ENCODE results near the gene CAVIN1. TPM values are rescaled to one million over a fixed set of nuclear protein-coding genes. Genes with fewer than 3 reads are reported as not detected.

The CAVIN1 gene
- total RNA-seq, 1 donor from 2014 or later: 548 TPM

DNA sequence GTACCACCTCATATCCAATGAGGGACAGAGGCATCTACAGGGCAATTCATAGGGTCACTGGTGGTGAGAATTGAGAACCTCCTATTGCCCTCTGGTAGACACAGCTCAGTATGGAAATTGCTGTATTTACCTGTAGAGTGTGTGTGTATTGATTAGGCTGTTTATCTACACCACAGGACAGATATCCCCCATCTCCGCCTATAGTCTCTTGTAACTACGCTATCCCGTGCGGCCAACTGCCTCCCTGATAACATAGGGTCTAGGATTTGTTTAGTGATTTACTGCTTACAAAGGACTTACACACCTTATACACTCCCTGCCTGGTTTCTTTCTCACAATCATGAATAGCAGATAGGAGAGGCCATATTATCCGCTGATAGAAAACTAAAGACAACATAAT lies 33.2 kb downstream of the CAVIN1 start:
- intact Hi-C loops (cut with DNase I): loop anchor here (2.0 kb wide), 4 partner anchors 19 to 77 kb away; no protein-coding TSS in a partner anchor
- Histone ChIP-seq H3K27ac (peak overlapping the region; percentile 91 to 100), H3K36me3 (no peaks in the 10 kb centered on the region), H3K4me1 (peaks cover 0 to 18% of the 10 kb centered on the region in 2 donors), H3K9me3 (no peaks in the 10 kb centered on the region), H3K27me3 (no peaks in the 10 kb centered on the region), H3K4me3 (no peak overlapping the region)
- DNase-seq (ENCODE audit: low spot score in 2 of 2): no peak
- TF ChIP-seq, protein P1, sequence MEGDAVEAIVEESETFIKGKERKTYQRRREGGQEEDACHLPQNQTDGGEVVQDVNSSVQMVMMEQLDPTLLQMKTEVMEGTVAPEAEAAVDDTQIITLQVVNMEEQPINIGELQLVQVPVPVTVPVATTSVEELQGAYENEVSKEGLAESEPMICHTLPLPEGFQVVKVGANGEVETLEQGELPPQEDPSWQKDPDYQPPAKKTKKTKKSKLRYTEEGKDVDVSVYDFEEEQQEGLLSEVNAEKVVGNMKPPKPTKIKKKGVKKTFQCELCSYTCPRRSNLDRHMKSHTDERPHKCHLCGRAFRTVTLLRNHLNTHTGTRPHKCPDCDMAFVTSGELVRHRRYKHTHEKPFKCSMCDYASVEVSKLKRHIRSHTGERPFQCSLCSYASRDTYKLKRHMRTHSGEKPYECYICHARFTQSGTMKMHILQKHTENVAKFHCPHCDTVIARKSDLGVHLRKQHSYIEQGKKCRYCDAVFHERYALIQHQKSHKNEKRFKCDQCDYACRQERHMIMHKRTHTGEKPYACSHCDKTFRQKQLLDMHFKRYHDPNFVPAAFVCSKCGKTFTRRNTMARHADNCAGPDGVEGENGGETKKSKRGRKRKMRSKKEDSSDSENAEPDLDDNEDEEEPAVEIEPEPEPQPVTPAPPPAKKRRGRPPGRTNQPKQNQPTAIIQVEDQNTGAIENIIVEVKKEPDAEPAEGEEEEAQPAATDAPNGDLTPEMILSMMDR (IDR thresholded peaks at IDR 0.05): no peak

DNA sequence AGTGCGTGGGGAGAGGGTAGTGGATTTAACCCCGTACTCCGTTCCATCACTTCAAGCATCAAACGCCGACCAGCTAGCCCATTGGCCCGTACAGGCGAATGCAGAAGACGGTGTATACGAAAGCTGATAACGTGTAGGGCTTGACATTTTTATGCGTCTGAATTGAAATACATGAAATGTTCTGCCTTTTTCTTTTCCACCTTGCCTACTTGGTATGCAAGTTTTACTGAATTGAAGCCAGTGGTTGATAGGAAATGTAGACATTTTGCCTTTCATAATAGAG lies 34.0 kb downstream of the CAVIN1 start:
- Histone ChIP-seq H3K27ac (peak overlapping the region; percentile 91 to 100), H3K4me3 (peak overlapping the region; percentile 33 to 60), H3K4me1 (peaks cover 0 to 18% of the 10 kb centered on the region in 2 donors), H3K27me3 (no peaks in the 10 kb centered on the region), H3K36me3 (no peaks in the 10 kb centered on the region), H3K9me3 (no peaks in the 10 kb centered on the region)
- TF ChIP-seq, protein P1 (IDR thresholded peaks at IDR 0.05): no peak
- DNase-seq (ENCODE audit: low spot score in 2 of 2): no peak
- intact Hi-C loops (cut with DNase I): loop anchor here (2.0 kb wide), 4 partner anchors 20 to 76 kb away; no protein-coding TSS in a partner anchor

DNA sequence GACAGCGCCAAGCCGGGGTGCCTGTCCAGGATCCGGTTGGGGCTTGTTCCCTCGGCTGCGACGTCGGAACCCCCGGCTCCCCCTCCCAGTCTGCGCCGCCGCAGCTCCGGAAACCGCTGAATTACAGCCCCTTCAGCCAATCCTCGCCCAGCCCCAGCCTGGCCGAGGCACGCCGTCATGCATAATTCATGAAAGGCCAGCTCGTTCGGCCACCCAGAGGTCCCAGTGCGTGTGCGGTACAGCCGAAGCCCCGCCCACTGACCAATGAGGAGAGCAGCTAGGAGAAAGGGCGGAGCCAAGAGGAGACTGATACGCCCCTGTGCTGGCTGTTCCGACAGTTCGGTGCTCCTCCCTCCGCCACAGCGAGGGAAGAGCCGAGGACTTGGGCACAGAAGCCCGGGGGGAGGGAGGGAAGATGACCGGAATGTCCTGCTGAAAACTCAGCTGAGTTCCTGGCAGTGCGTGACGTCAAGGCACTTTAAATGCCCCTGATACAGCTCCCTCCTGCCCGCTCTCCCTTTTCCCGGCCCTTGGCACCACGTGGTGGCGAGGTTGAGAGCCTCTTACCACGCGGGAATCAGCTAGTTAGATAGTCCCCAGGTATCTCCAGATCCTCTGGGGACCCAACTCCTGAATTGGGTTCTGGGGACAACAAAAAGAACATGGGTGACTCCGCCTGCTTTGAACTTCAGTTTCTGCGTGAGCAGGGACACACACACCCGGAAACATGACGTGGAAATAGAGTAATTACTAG lies 34.5 kb downstream of the CAVIN1 start, which contains the start of gene STAT3:
Gene STAT3 (minus strand): TSS at position 62 of the 754 bp plus-strand sequence. CDS start 39,926 bp downstream, outside the sequence.
- Histone ChIP-seq H3K4me3 (peak within 1 kb of the TSS; percentile 92 to 98), H3K36me3 (no peaks in the 10 kb centered on the region), H3K27me3 (no peaks in the 10 kb centered on the region), H3K4me1 (peaks cover 0 to 21% of the 10 kb centered on the region in 2 donors), H3K27ac (peak within 1 kb of the TSS; percentile 100), H3K9me3 (no peaks in the 10 kb centered on the region)
- TF ChIP-seq, protein P1 (IDR thresholded peaks at IDR 0.05): peak in 1 of 3 experiments; percentile 14
- peak; percentile 100 for DNase-seq (ENCODE audit: low spot score in 2 of 2)
- intact Hi-C loops (cut with DNase I): loop anchor here (1.0 to 2.0 kb wide), 5 partner anchors 20 to 76 kb away; partner anchors contain the start of gene CAVIN1

DNA sequence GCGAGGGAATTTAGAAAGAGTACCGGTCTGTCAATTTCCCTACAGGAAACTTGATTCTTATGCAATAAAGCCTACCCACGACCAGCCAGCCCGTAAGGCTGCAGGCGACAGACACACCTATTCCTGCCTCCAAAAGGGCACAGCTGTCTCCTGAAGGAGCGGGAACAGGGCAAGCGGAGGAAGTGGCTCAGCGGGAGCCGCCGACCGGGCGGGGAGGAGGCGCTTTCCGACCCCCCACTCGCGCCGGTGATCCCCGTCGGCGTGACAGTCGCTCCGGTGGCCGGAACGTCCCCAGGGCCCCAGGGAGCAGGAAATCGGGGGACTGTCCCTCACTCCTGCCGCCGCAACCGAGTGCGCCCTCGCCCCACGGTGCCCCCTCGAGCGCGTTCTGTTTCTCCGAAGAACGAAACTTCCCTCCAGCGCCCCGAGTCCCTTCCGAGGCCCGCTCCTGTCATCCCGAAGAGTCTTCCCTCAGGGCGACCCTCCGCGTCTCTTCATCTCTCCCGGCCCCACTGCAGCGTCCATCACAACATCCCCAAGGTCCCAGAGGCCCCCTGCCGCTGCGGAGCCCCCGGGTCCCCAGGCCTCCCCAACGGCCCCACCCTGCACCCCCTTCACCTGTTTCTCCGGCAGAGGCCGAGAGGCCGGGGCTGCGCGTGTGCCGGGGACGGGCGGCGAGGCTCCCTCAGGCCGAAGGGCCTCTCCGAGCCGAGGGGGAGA lies 35.2 kb downstream of the CAVIN1 start:
- no peaks in the 10 kb centered on the region for H3K36me3 ChIP-seq
- H3K9me3 ChIP-seq: no peaks in the 10 kb centered on the region
- H3K4me1 ChIP-seq: peaks cover 0 to 25% of the 10 kb centered on the region in 2 donors
- H3K27ac ChIP-seq: peak overlapping the region; percentile 100
- no peaks in the 10 kb centered on the region for H3K27me3 ChIP-seq
- TF ChIP-seq, protein P1 (IDR thresholded peaks at IDR 0.05): no peak
- intact Hi-C loops (cut with DNase I): loop anchor here (1.0 to 2.0 kb wide), 5 partner anchors 21 to 75 kb away; partner anchors contain the start of gene CAVIN1
- peak overlapping the region; percentile 92 to 98 for H3K4me3 ChIP-seq
- peak in 1 of 2 donors; percentile 78 for DNase-seq (ENCODE audit: low spot score in 2 of 2)

DNA sequence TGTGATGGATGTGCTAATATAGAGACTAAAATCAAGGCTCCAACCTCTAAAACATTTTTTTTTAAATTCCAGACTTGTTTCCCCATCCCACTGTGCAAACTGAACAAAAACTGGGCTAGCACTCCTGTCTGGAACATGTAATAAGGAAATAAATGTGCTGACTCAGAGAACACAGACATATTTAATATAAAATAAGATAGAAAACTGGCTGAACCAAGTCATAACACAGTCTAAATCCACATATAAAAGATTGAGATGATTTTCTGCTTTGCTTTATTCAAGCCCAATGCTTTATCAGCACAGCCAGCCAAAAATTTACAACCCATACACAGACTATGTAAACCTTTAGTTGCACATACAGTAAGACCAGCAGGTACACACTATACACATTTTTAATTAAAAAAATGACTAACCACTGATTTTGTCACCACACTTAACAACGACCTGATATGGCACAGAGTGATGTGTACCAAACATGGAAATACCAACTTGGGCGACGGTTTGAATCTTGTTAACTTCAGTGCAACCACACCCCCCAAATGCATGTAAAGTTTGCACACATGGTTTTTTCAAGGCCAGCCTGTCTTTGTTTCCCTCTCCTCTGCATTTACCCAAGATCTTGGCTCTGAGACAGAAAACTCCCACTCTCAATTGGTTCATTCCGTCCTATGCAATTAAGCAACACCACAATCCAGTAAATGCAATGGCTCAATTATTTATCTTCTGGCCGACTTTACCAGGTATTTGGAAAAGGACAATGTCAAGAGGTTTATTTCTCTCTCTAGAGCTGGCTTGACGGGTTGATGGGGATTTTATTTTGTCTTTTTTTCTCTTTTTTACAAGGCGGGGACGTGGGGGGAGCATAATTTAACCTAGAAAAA lies 36.0 kb downstream of the CAVIN1 start:
- TF ChIP-seq, protein P1 (IDR thresholded peaks at IDR 0.05): no peak
- H3K36me3 ChIP-seq: no peaks in the 10 kb centered on the region
- DNase-seq (ENCODE audit: low spot score in 2 of 2): peak in 1 of 2 donors; percentile 59
- peak overlapping the region; percentile 92 to 98 for H3K4me3 ChIP-seq
- peaks cover 2 to 28% of the 10 kb centered on the region in 2 donors for H3K4me1 ChIP-seq
- intact Hi-C loops (cut with DNase I): no loop called here
- no peaks in the 10 kb centered on the region for H3K27me3 ChIP-seq
- peak overlapping the region; percentile 100 for H3K27ac ChIP-seq
- H3K9me3 ChIP-seq: no peaks in the 10 kb centered on the region
